T1000 (cell line): ENCODE data around the gene SMARCA4.
"Not testable (repeated sequence)": the region's sequence is repeated elsewhere in the genome, so short reads cannot be mapped to it uniquely, and the experiment has no call there.

Source experiments
- DNase-seq: peaks from one replicate; lab custom pipeline; 2025; ENCODE audit warnings: mixed read lengths; lab: John Stamatoyannopoulos, UW

SMARCA4 gene

DNA sequence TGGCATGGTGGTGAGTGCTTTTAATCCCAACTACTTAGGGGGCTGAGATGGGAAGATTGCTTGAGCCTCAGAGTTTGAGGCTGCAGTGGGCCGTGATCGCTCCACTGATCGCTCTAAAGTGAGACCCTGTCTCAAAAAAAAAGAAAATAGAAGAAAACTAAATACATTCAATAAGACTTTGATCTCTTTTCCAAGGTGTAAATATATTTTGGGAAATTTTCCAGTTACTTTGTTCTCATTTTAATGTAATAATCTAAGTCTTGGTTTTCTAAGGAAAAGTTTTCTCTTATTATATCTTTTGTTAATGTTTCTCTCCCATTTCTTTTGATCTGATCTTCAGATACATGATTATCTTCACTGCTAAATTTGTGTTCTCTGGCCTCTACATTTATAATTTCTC is 138.0 kb downstream of the SMARCA4 start:
- DNase-seq: no peak

GRCh38 chr19:11100049-11100448 is 139.2 kb downstream of the SMARCA4 start:
- no peak for DNase-seq

GRCh38 chr19:11101057-11101456 is 140.2 kb downstream of the SMARCA4 start:
- no peak for DNase-seq

GRCh38 chr19:11102944-11103343 is 142.1 kb downstream of the SMARCA4 start:
- DNase-seq: no peak

- not testable (repeated sequence) for DNase-seq
Measured at GRCh38 chr19:11103667-11104066, 142.8 kb downstream of the SMARCA4 start.

GRCh38 chr19:11105014-11105636 is 144.3 kb downstream of the SMARCA4 start:
- DNase-seq: no peak

- no peak for DNase-seq
Measured at GRCh38 chr19:11106477-11106876, 145.6 kb downstream of the SMARCA4 start.

DNA sequence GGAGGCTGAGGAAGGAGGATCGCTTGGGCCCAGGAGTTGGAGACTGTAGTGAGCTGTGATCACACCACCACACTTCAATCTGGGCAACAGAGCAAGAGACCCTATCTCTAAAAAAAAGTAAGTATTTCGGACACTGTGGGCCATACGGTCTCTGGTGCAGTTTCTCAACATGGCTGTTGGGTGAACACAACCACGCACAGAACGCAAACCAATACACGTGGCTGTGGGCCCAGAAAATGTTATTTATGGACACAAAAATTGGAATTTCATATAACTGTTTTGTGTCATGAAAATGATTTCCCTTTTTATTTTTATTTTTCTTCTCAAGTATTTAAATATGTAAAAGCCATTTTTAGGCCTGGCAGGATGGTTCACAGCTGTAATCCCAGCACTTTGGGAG is 147.9 kb downstream of the SMARCA4 start:
- no peak for DNase-seq

DNA sequence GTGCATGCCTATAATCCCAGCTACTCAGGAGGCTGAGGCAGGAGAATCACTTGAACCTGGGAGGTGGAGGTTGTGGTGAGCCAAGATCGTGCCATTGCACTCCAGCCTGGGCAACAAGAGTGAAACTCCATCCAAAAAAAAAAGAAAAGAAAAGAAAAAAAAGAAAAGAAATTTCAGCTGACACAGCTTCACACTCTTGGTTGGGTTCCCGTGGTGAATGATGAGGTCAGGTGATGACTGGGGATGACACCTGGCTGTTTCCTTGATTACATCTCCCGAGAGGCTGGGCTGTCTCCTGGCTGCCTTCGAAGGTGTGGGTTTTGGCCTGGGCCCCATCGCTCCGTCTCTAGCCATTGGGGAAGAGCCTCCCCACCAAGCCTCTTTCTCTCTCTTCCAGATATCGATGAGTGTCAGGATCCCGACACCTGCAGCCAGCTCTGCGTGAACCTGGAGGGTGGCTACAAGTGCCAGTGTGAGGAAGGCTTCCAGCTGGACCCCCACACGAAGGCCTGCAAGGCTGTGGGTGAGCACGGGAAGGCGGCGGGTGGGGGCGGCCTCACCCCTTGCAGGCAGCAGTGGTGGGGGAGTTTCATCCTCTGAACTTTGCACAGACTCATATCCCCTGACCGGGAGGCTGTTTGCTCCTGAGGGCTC is 150.4 kb downstream of the SMARCA4 start:
- no peak for DNase-seq

DNA sequence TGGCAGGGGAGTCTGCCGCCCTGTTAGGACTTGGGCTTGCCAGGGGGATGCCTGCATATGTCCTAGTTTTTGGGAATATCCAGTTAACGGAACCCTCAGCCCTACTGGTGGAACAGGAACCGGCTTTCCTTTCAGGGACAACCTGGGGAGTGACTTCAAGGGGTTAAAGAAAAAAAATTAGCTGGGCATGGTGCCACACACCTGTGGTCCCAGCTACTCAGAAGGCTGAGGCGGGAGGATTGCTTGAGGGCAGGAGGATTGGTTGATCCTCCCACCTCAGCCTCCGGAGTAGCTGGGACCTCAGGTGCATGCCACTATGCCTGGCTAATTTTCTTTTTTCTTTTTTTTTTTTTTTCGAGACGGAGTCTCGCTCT is 150.9 kb downstream of the SMARCA4 start:
- no peak for DNase-seq
